Measurements from ENCODE around the gene NANOS1.

The NANOS1 gene

GRCh38 chr10:119045561-119045960 is 16.0 kb downstream of the NANOS1 start:
- DNase-seq (ENCODE audit: low read depth): no peak
- H3K4me3 ChIP-seq (ENCODE audit: low read length): no peak overlapping the region
- TF ChIP-seq, protein P1, sequence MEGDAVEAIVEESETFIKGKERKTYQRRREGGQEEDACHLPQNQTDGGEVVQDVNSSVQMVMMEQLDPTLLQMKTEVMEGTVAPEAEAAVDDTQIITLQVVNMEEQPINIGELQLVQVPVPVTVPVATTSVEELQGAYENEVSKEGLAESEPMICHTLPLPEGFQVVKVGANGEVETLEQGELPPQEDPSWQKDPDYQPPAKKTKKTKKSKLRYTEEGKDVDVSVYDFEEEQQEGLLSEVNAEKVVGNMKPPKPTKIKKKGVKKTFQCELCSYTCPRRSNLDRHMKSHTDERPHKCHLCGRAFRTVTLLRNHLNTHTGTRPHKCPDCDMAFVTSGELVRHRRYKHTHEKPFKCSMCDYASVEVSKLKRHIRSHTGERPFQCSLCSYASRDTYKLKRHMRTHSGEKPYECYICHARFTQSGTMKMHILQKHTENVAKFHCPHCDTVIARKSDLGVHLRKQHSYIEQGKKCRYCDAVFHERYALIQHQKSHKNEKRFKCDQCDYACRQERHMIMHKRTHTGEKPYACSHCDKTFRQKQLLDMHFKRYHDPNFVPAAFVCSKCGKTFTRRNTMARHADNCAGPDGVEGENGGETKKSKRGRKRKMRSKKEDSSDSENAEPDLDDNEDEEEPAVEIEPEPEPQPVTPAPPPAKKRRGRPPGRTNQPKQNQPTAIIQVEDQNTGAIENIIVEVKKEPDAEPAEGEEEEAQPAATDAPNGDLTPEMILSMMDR (conservative IDR thresholded peaks at IDR 0.05; ENCODE audit: low read length): no peak

GRCh38 chr10:119049361-119049760 is 19.8 kb downstream of the NANOS1 start:
- TF ChIP-seq, protein P1 (conservative IDR thresholded peaks at IDR 0.05; ENCODE audit: low read length): no peak
- DNase-seq (ENCODE audit: low read depth): no peak
- no peak overlapping the region for H3K4me3 ChIP-seq (ENCODE audit: low read length)

GRCh38 chr10:119049777-119050176 is 20.3 kb downstream of the NANOS1 start:
- no peak for DNase-seq (ENCODE audit: low read depth)
- H3K4me3 ChIP-seq (ENCODE audit: low read length): no peak overlapping the region
- TF ChIP-seq, protein P1 (conservative IDR thresholded peaks at IDR 0.05; ENCODE audit: low read length): no peak

DNA sequence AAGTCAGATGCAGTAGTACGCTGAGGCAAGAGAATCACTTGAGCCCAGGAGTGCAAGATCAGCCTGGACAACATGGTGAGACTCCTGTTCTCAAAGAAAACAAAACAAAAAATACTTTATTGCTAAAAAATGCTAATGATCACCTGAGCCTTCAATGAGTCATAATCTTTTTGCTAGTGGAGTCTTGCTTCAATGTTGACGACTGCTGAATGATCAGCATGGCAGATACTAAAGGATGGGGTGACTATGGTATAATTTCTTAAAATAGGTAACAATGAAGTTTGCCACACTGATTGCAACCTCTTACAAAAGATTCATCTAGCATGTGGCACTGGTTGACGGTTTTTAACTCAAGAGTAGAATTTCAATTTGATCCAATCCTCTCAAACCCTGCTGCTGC is 22.3 kb downstream of the NANOS1 start:
- TF ChIP-seq, protein P1 (conservative IDR thresholded peaks at IDR 0.05; ENCODE audit: low read length): no peak
- no peak for DNase-seq (ENCODE audit: low read depth)
- H3K4me3 ChIP-seq (ENCODE audit: low read length): no peak overlapping the region

DNA sequence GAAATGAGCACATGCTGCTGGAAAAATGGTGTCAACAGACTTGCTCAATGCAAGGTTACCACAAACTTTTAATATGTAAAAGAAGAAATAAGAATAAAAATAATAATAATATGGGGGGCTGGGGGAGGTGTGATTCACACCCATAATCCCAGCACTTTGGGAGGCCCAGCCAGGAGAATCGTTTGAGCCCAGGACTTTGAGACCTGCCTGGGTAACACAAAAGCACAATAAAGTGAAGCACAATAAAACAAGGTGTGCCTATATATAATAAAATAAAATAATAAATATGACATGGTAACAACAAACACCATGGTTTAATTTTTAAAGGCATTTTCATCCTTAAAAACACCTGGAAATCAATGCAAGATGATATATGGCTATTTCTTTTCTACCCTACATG is 26.0 kb downstream of the NANOS1 start:
- TF ChIP-seq, protein P1 (conservative IDR thresholded peaks at IDR 0.05; ENCODE audit: low read length): no peak
- DNase-seq (ENCODE audit: low read depth): no peak
- no peak overlapping the region for H3K4me3 ChIP-seq (ENCODE audit: low read length)

DNA sequence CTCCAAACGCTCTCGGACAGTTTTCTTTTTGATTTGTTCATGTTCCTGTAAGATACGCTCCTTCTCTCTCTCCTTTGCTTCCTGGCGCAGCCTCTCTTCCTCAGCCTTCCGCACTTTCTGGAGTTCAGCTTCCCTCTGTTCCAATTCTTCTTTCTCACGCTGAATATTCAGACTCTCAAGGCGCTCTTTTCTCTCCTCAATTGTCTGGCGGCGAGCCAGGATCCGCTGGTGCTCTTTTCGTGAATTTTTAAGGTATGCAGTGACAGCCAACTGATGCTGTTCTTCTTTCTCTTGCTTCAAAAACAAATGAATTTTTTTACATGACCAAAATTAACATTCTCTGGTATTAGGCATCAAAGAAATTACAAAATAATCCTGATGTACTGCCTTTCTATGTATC is 28.5 kb downstream of the NANOS1 start:
- TF ChIP-seq, protein P1 (conservative IDR thresholded peaks at IDR 0.05; ENCODE audit: low read length): no peak
- DNase-seq (ENCODE audit: low read depth): no peak
- H3K4me3 ChIP-seq (ENCODE audit: low read length): no peak overlapping the region

DNA sequence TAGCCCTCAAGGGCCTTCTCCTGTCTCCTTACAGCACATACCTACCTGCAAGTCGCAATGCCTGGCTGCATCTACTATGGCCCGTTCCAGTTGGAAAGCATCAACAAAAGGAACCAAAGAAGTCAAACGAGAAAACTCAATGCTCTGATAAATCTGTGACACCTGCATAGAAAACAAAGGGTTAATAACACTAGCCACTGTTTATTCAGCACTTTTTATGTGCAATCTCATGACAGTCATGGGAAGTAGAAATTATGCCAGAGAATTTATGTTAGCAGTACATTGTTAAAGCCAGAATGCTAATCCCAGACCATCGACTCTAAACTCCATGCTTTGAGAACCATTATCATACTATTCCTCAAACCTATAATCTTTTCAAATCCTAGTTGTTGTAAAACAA is 30.0 kb downstream of the NANOS1 start:
- TF ChIP-seq, protein P1 (conservative IDR thresholded peaks at IDR 0.05; ENCODE audit: low read length): no peak
- no peak for DNase-seq (ENCODE audit: low read depth)
- H3K4me3 ChIP-seq (ENCODE audit: low read length): no peak overlapping the region
